Smooth muscle cell (in vitro differentiated cells): ENCODE data around the gene KDM6B. TPM values are rescaled to one million over a fixed set of nuclear protein-coding genes. Genes with fewer than 3 reads are reported as not detected.

Source experiments
- DNase-seq: peaks from one replicate; lab custom pipeline; 2025; ENCODE audit not compliant: unreplicated experiment; lab: John Stamatoyannopoulos, UW
- H2AFZ ChIP-seq: fragments of 200-600 bp; sonication (generic); 2 replicates; pipeline ENCODE4 v1.6.0; 2016; ENCODE audit warnings: antibody characterized with exemption, low read depth, mild to moderate bottlenecking
- H3F3A ChIP-seq: fragments of 200-600 bp; sonication (generic); 2 replicates; pipeline ENCODE4 v1.6.0; 2017; ENCODE audit warnings: antibody characterized with exemption, low read depth
- H3K27ac ChIP-seq: fragments of 200-600 bp; sonication (generic); 2 replicates; pipeline ENCODE4 v1.5.1; 2016; ENCODE audit warnings: low read depth, mild to moderate bottlenecking
- H3K27me3 ChIP-seq: fragments of 200-600 bp; sonication (generic); 2 replicates; pipeline ENCODE4 v1.6.1; 2016; ENCODE audit warnings: low read depth, mild to moderate bottlenecking
- H3K36me3 ChIP-seq: fragments of 200-600 bp; sonication (generic); 2 replicates; pipeline ENCODE4 v1.5.1; 2016; ENCODE audit warnings: low read depth
- H3K4me1 ChIP-seq: fragments of 200-600 bp; sonication (generic); 2 replicates; pipeline ENCODE4 v1.5.1; 2016; ENCODE audit warnings: low read depth
- H3K4me2 ChIP-seq: fragments of 200-600 bp; sonication (generic); 2 replicates; pipeline ENCODE4 v1.6.0; 2016; ENCODE audit warnings: mild to moderate bottlenecking
- H3K4me3 ChIP-seq: fragments of 200-600 bp; sonication (generic); 2 replicates; pipeline ENCODE4 v1.5.1; 2016; ENCODE audit warnings: mild to moderate bottlenecking
- H3K79me2 ChIP-seq: fragments of 200-600 bp; sonication (generic); 2 replicates; pipeline ENCODE4 v1.6.0; 2016; ENCODE audit warnings: low read depth, mild to moderate bottlenecking
- H3K9ac ChIP-seq: fragments of 200-600 bp; sonication (generic); 2 replicates; pipeline ENCODE4 v1.6.0; 2016; ENCODE audit warnings: low read depth
- H3K9me3 ChIP-seq: fragments of 200-600 bp; sonication (generic); replicated peaks from 2 replicates; pipeline ENCODE4 v1.5.1; 2016; ENCODE audit warnings: low read depth
- H4K20me1 ChIP-seq: fragments of 200-600 bp; sonication (generic); 2 replicates; pipeline ENCODE4 v1.6.0; 2016; ENCODE audit warnings: low read depth
- CTCF ChIP-seq: fragments of 200-600 bp; sonication (generic); IDR thresholded peaks from 2 replicates; pipeline ENCODE4 v1.5.1; 2017; ENCODE audit warnings: borderline replicate concordance, mild to moderate bottlenecking, antibody characterized with exemption; ENCODE audit not compliant: insufficient read depth, poor library complexity, severe bottlenecking
- WGBS: methylation state at CpG from one replicate; pipeline ENCODE4 v1.1.7; 2016; ENCODE audit warnings: low lambda C conversion rate; 5-methylcytosine and 5-hydroxymethylcytosine counted together
- polyA plus RNA-seq: library from polyadenylated mRNA; unstranded; fragments of >200 nt; fragmentation: Nextera tagmentation; extraction: Ambion mirVana; gene quantifications from 2 replicates; pipeline ENCODE4 v1.2.1, GENCODE V29; 2016
- total RNA-seq: library from RNA; depleted of rRNA; stranded (reverse); fragments of >200 nt; gene quantifications from 2 replicates; pipeline ENCODE4 v1.2.3, GENCODE V29; 2014

The KDM6B gene
- total and polyA plus RNA-seq, 2 experiments from 2014 or later = 5.8 to 9.1 TPM

DNA sequence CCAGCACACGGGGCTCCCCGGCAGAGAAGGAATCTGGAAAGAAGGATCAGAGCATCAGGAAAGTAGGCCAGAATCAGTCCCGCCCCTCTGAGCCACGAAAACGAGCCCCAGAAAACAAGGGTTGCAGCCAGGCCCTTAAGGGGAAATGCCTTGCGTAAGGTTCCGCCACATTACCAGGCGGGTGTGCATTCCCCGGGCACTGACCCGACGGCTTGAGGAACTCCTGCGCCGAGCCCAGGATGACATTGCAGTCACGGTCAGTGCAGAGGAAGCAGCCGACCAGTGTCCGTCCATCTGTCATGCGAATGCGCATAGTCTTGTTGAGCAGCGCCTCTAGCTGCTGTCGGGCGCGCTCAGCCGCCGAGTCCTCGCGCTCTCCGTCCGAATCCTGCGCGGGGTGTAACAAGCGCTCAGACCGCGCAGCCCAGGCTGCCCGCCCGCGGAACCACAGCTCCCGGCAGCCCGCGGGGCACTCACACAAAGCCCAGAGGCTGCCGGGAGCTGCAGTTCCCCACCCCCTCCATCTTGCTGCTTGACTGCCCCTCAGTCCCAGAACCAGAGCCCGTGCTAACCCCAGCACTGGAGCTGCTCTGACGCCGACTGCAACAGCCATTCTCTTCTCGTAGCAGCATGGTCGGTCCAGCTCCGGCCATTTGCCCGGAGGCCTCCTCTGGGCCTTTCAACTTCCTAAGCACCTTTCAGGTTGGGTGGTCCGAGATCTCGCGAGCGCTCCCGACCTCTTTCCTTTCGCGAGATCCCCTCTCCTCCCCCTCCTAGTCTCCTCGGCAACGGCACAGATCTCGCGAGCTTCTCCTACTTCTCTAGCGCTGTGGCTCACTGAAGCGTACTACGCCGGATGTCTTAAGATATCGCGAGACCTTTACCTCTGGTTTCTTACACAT lies 23.0 kb downstream of the KDM6B start, which contains the start of gene NAA38:
Gene NAA38 (minus strand): TSS at position 749 of the 902 bp plus-strand sequence. CDS start 96 bp downstream, at position 653.
- peaks cover 32% of the 10 kb centered on the region for H3K4me1 ChIP-seq
- peaks cover 8% of the 10 kb centered on the region for H3K79me2 ChIP-seq
- H3K9me3 ChIP-seq = no peaks in the 10 kb centered on the region
- H3K27me3 ChIP-seq = no peaks in the 10 kb centered on the region
- H3K9ac ChIP-seq = peak within 1 kb of the TSS; percentile 79
- H3K36me3 ChIP-seq = no peaks in the 10 kb centered on the region
- under 1% methylated on average over 64 of the region's 64 CpGs for WGBS
- H2AFZ ChIP-seq = peak within 1 kb of the TSS; percentile 6
- peaks cover 48% of the 10 kb centered on the region for H4K20me1 ChIP-seq
- H3K4me2 ChIP-seq = peak within 1 kb of the TSS; percentile 84
- peaks cover 39% of the 10 kb centered on the region for H3F3A ChIP-seq
- peak within 1 kb of the TSS; percentile 88 for H3K27ac ChIP-seq
- DNase-seq = peak; percentile 98
- peak within 1 kb of the TSS; percentile 49 for H3K4me3 ChIP-seq
- TF ChIP-seq CTCF = peak; percentile 13

GRCh38 chr17:7857713-7858521 lies 23.9 kb downstream of the KDM6B start, which contains the start of gene CYB5D1:
Gene CYB5D1, plus strand, starts transcription at chr17:7858003. Its CDS starts 132 bp downstream, at chr17:7858135.
- Histone ChIP-seq H3K4me2 (peak within 1 kb of the TSS; percentile 84), H3K9ac (peak within 1 kb of the TSS; percentile 79)
- 3% methylated on average over 48 of the region's 48 CpGs for WGBS

GRCh38 chr17:7858522-7858810 lies 24.4 kb downstream of the KDM6B start:
- H3K36me3 ChIP-seq = no peaks in the 10 kb centered on the region
- peaks cover 34% of the 10 kb centered on the region for H3F3A ChIP-seq
- no peak for DNase-seq
- no peak overlapping the region for H2AFZ ChIP-seq
- TF ChIP-seq CTCF = no peak
- peak overlapping the region; percentile 49 for H3K4me3 ChIP-seq
- H3K27ac ChIP-seq = peak overlapping the region; percentile 88
- no peaks in the 10 kb centered on the region for H3K79me2 ChIP-seq
- H3K4me1 ChIP-seq = peaks cover 30% of the 10 kb centered on the region
- peaks cover 37% of the 10 kb centered on the region for H4K20me1 ChIP-seq
- no peaks in the 10 kb centered on the region for H3K9me3 ChIP-seq
- H3K27me3 ChIP-seq = no peaks in the 10 kb centered on the region
- 26% methylated on average over 20 of the region's 20 CpGs for WGBS
- H3K4me2 ChIP-seq = peak overlapping the region; percentile 84
- peak overlapping the region; percentile 79 for H3K9ac ChIP-seq

More at GRCh38 chr17:7857713-7858521, 23.9 kb downstream of the KDM6B start, which contains the start of gene CYB5D1:
- H3K4me3 ChIP-seq = peak within 1 kb of the TSS; percentile 49
- no peaks in the 10 kb centered on the region for H3K9me3 ChIP-seq
- H3K4me1 ChIP-seq = peaks cover 32% of the 10 kb centered on the region
- TF ChIP-seq CTCF = no peak
- peak within 1 kb of the TSS; percentile 88 for H3K27ac ChIP-seq
- H4K20me1 ChIP-seq = peaks cover 43% of the 10 kb centered on the region
- peak within 1 kb of the TSS; percentile 6 for H2AFZ ChIP-seq
- H3K27me3 ChIP-seq = no peaks in the 10 kb centered on the region
- H3F3A ChIP-seq = peaks cover 34% of the 10 kb centered on the region
- no peak for DNase-seq
- no peaks in the 10 kb centered on the region for H3K36me3 ChIP-seq
- H3K79me2 ChIP-seq = no peaks in the 10 kb centered on the region
